IMR-90 (cell line): Measurements from ENCODE around the gene SNAP91. TPM values are rescaled to one million over a fixed set of nuclear protein-coding genes. Genes with fewer than 3 reads are reported as not detected.

Experiments
- ATAC-seq: fragments of 200-7000 bp; cut with Tn5 transposase; 2 replicates; pipeline ENCODE4 v1.9.1; 2020; ENCODE audit warnings: low read depth, mild to moderate bottlenecking, moderate library complexity
- BruUV-seq: library from RNA; stranded (reverse); fragments of 400-500 nt; replicated peaks from 2 replicates; lab custom pipeline; 2021; lab: Mats Ljungman, UMichigan
- CTCF ChIA-PET: fragments of 300-600 bp; formaldehyde crosslinking; extraction: SDS; loops from one replicate; lab custom pipeline; 2021; ENCODE audit warnings: antibody characterized with exemption; lab: Yijun Ruan, JAX
- POLR2A ChIA-PET: fragments of 300-600 bp; sonication (Branson Sonifier 250); formaldehyde crosslinking; loops from one replicate; lab custom pipeline; 2022; ENCODE audit warnings: antibody characterized with exemption; ENCODE audit not compliant: unreplicated experiment; lab: Charles Lee
- DNase-seq: peaks from one replicate; pipeline ENCODE4 v3.0.0; 2013
- H2AFZ ChIP-seq: replicated peaks from 2 replicates; pipeline ENCODE3; 2013; ENCODE audit warnings: low read length, mild to moderate bottlenecking; ENCODE audit not compliant: poor library complexity
- H2AK5ac ChIP-seq: 2 replicates; pipeline ENCODE4 v1.6.1; 2013; ENCODE audit warnings: low read depth, low read length, inconsistent platforms
- H2AK9ac ChIP-seq: replicated peaks from 2 replicates; pipeline ENCODE3; 2013; ENCODE audit warnings: mild to moderate bottlenecking, low read depth, low read length, moderate library complexity; ENCODE audit not compliant: poor library complexity
- H2BK120ac ChIP-seq: 2 replicates; pipeline ENCODE4 v1.6.1; 2013; ENCODE audit warnings: low read depth, low read length, inconsistent platforms
- H2BK15ac ChIP-seq: 3 replicates; pipeline ENCODE4 v1.6.1; 2013; ENCODE audit warnings: low read depth, low read length, inconsistent platforms
- H2BK20ac ChIP-seq: 2 replicates; pipeline ENCODE4 v1.6.1; 2013; ENCODE audit warnings: low read depth, mild to moderate bottlenecking, inconsistent platforms, low read length, moderate library complexity
- H2BK5ac ChIP-seq: 2 replicates; pipeline ENCODE4 v1.6.1; 2013; ENCODE audit warnings: mild to moderate bottlenecking, low read depth, low read length, inconsistent platforms; ENCODE audit not compliant: poor library complexity, severe bottlenecking
- H3K14ac ChIP-seq: replicated peaks from 2 replicates; pipeline ENCODE4 v1.6.1; 2013; ENCODE audit warnings: low read depth, low read length, inconsistent platforms
- H3K18ac ChIP-seq: 2 replicates; pipeline ENCODE4 v1.6.1; 2013; ENCODE audit warnings: low read depth, low read length, control low read depth
- H3K23ac ChIP-seq: 2 replicates; pipeline ENCODE4 v1.6.1; 2013; ENCODE audit warnings: low read depth, low read length, inconsistent platforms
- H3K27ac ChIP-seq: 2 replicates; pipeline ENCODE4 v1.5.1; 2013; ENCODE audit warnings: mild to moderate bottlenecking, control low read depth, low read length; ENCODE audit not compliant: insufficient read depth
- H3K27me3 ChIP-seq: 2 replicates; pipeline ENCODE4 v1.6.1; 2013; ENCODE audit warnings: low read length; ENCODE audit not compliant: control insufficient read depth, insufficient read depth
- H3K36me3 ChIP-seq: 2 replicates; pipeline ENCODE4 v1.6.1; 2013; ENCODE audit warnings: low read length, mixed read lengths; ENCODE audit not compliant: control insufficient read depth, insufficient read depth
- H3K4ac ChIP-seq: 2 replicates; pipeline ENCODE4 v1.6.1; 2013; ENCODE audit warnings: low read depth, low read length, inconsistent platforms
- H3K4me1 ChIP-seq: 2 replicates; pipeline ENCODE4 v1.6.1; 2013; ENCODE audit warnings: low read length, mixed read lengths; ENCODE audit not compliant: control insufficient read depth, insufficient read depth
- H3K4me2 ChIP-seq: 2 replicates; pipeline ENCODE4 v1.6.1; 2013; ENCODE audit warnings: low read depth, mild to moderate bottlenecking, control low read depth, low read length, moderate library complexity
- H3K4me3 ChIP-seq: 2 replicates; pipeline ENCODE4 v1.5.1; 2013; ENCODE audit warnings: low read depth, mild to moderate bottlenecking, control low read depth, low read length, moderate library complexity; ENCODE audit not compliant: insufficient read depth
- H3K56ac ChIP-seq: 2 replicates; pipeline ENCODE4 v1.6.1; 2013; ENCODE audit warnings: low read length, inconsistent platforms; ENCODE audit not compliant: insufficient read depth; ENCODE audit errors: extremely low read depth
- H3K79me1 ChIP-seq, 2 experiments: 2 replicates each; pipeline ENCODE4 v1.6.1; 2013; ENCODE audit warnings: low read length in 2 of 2, inconsistent platforms in 1 of 2, low read depth in 1 of 2
- H3K9ac ChIP-seq: 2 replicates; pipeline ENCODE4 v1.6.1; 2013; ENCODE audit warnings: low read depth, low read length, control low read depth
- H3K9me1 ChIP-seq: 2 replicates; pipeline ENCODE4 v1.6.1; 2013; ENCODE audit warnings: low read length, inconsistent platforms; ENCODE audit not compliant: insufficient read depth
- H3K9me3 ChIP-seq: 2 replicates; pipeline ENCODE4 v1.6.1; 2013; ENCODE audit warnings: low read length; ENCODE audit not compliant: control insufficient read depth, insufficient read depth
- H4K20me1 ChIP-seq: 2 replicates; pipeline ENCODE4 v1.6.1; 2013; ENCODE audit warnings: low read length, inconsistent platforms; ENCODE audit not compliant: insufficient read depth
- H4K5ac ChIP-seq: 2 replicates; pipeline ENCODE4 v1.6.1; 2013; ENCODE audit warnings: mild to moderate bottlenecking, low read depth, low read length, control low read depth
- H4K8ac ChIP-seq, 2 experiments: 2 replicates each; pipeline ENCODE4 v1.6.1; 2013; ENCODE audit warnings: low read depth in 2 of 2, low read length in 2 of 2, control low read depth in 1 of 2, inconsistent platforms in 1 of 2
- H4K91ac ChIP-seq: 2 replicates; pipeline ENCODE4 v1.6.1; 2013; ENCODE audit warnings: low read depth, low read length, inconsistent platforms; ENCODE audit not compliant: insufficient read depth
- CHD1 ChIP-seq: IDR thresholded peaks from 2 replicates; pipeline ENCODE4 v1.6.1; 2012; ENCODE audit warnings: low read depth, low read length, improper control_type of control experiment
- ELK1 ChIP-seq: fragments of 150-350 bp; IDR thresholded peaks from 2 replicates; pipeline ENCODE4 v1.6.1; 2016; ENCODE audit warnings: low read depth, mild to moderate bottlenecking, low read length, moderate library complexity, borderline replicate concordance
- FOS ChIP-seq: fragments of 150-350 bp; IDR thresholded peaks from 2 replicates; pipeline ENCODE4 v1.6.1; 2016; ENCODE audit warnings: low read depth, low read length
- MAZ ChIP-seq: IDR thresholded peaks from 2 replicates; pipeline ENCODE4 v1.6.1; 2012; ENCODE audit warnings: low read depth, mild to moderate bottlenecking, low read length, improper control_type of control experiment, moderate library complexity, borderline replicate concordance
- RAD21 ChIP-seq: IDR thresholded peaks from 2 replicates; pipeline ENCODE4 v1.6.1; 2012; ENCODE audit warnings: low read length, improper control_type of control experiment
- RCOR1 ChIP-seq: IDR thresholded peaks from 2 replicates; pipeline ENCODE4 v1.6.1; 2012; ENCODE audit warnings: mild to moderate bottlenecking, low read length, improper control_type of control experiment; ENCODE audit not compliant: insufficient replicate concordance
- SMC3 ChIP-seq: fragments of 150-350 bp; IDR thresholded peaks from 2 replicates; pipeline ENCODE4 v1.6.1; 2016; ENCODE audit warnings: low read depth, mild to moderate bottlenecking, antibody characterized with exemption, low read length, moderate library complexity
- WGBS, 2 experiments: methylation state at CpG; one replicate each; pipeline versions ENCODE4 v1.1.5 to v1.1.7; 2013; ENCODE audit warnings: missing lambda C conversion rate in 2 of 2; ENCODE audit not compliant: insufficient read length in 1 of 2; ENCODE audit errors: extremely low coverage in 2 of 2; 5-methylcytosine and 5-hydroxymethylcytosine counted together
- dilution Hi-C: fragments of 300-500 bp; cut with HindIII; formaldehyde crosslinking; loops from one replicate; pipeline ENCODE4 v1.14.3; 2018; ENCODE audit warnings: low sequenced_read_pairs; ENCODE audit not compliant: unreplicated experiment
- in situ Hi-C: fragments of 300-500 bp; cut with MboI; formaldehyde crosslinking; loops from 3 replicates; pipeline ENCODE4 v1.14.3; 2019; ENCODE audit warnings: low sequenced_read_pairs, inconsistent platforms, mixed read lengths
- intact Hi-C: fragments of 100-400 bp; cut with micrococcal nuclease; formaldehyde crosslinking; loops from 2 replicates; pipeline ENCODE4 v1.10.0; 2022
- polyA plus RNA-seq, 3 experiments: library from polyadenylated mRNA; depleted of rRNA; stranded (reverse); fragments of >200 nt; gene quantifications; 2 replicates each; pipeline ENCODE4 v1.2.3, GENCODE V29; 2012; ENCODE audit warnings: low replicate concordance in 1 of 3
- total RNA-seq: library from RNA; depleted of rRNA; stranded (reverse); fragments of >200 nt; gene quantifications from 2 replicates; pipeline ENCODE4 v1.2.3, GENCODE V29; 2012
- TF ChIP-seq, protein P1 (sequence below): conservative IDR thresholded peaks from 2 replicates; pipeline ENCODE4 v1.5.1; 2012; ENCODE audit warnings: mild to moderate bottlenecking, low read depth, low read length, improper control_type of control experiment

SNAP91 gene
- total and polyA plus RNA-seq, 2 of the 4 experiments (the other 2 are of a cell fraction) = not detected

DNA sequence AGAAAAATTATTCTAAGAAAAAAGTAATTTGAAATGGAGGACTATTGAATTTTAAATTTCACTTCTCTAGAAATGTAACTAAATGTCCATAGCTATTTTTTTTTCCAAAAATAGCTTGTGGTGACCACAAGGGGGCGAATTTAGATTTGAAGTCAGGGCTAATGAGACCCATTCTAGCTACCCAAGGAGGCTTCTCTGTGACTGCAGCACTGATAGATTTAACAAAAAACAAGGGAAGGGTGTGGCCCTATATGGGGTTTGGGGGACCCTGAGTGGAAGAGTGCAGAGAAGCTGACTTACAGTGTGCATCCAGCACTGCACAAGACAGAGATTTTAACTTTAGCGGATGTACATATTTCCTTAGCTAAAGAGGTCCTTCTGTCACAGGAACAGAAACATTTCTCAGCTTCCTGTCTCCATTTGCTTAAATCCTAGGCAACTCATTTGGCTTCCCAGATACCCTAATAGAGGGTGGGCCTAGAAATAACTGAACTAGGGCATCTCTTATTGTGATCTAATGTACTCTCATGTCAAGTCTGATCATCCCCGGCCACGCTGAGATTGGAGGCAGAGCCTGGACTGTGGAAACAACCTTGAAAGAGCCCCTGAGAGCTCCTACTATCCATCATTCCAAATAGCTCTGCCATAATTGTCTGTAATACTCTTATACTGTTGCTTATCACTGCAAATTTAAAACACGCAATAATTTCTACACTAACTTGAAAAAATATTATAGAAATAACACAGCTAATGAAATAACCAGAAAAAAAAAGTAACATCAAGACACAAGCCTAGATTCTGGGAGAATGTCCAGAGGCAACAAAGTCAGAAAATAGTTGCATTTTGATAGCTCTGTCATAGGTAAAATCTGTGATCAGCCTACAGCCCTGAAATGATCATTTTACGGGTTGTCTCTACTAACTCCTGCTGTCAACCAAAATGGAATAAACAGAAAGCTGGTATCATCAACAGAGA is 93.6 kb downstream of the SNAP91 start:
- Histone ChIP-seq H3K9me1 (no peaks in the 10 kb centered on the region), H3K4ac (no peak overlapping the region), H3K4me3 (no peak overlapping the region), H4K8ac (no peak overlapping the region), H3K36me3 (no peaks in the 10 kb centered on the region), H2AK9ac (no peak overlapping the region), H2BK5ac (no peak overlapping the region), H3K14ac (no peak overlapping the region), H3K4me2 (no peak overlapping the region), H3K56ac (no peak overlapping the region), H3K23ac (no peak overlapping the region), H2BK15ac (no peak overlapping the region), H2BK20ac (no peak overlapping the region), H4K20me1 (no peaks in the 10 kb centered on the region), H4K91ac (no peak overlapping the region), H3K18ac (no peak overlapping the region), H3K79me1 (no peaks in the 10 kb centered on the region), H2AFZ (no peak overlapping the region), H3K9me3 (no peaks in the 10 kb centered on the region), H2BK120ac (no peak overlapping the region), H3K27me3 (no peaks in the 10 kb centered on the region), H3K27ac (no peak overlapping the region), H4K5ac (no peak overlapping the region), H2AK5ac (no peak overlapping the region), H3K4me1 (no peaks in the 10 kb centered on the region), H3K9ac (no peak overlapping the region)
- ATAC-seq = peak; percentile 69
- dilution Hi-C loops (no loop called here), in situ Hi-C loops (loop anchor here (25.0 kb wide), 1 partner anchor 597 kb away; no protein-coding TSS in a partner anchor), intact Hi-C loops (loop anchor here (2.0 kb wide), 2 partner anchors 605 to 1707 kb away; no protein-coding TSS in a partner anchor)
- no TSS peak for BruUV-seq
- CTCF ChIA-PET = interaction anchor here (0.5 to 1.3 kb wide), 13 partner anchors 9 to 612 kb away, joined by 3 to 9 read pairs (median 3); partner anchors contain the start of gene CEP162
- POLR2A ChIA-PET = interaction anchor here (0.6 kb wide), 1 partner anchor 370 kb away, joined by 5 read pairs; no protein-coding TSS in a partner anchor
- TF ChIP-seq RAD21 (peak; percentile 48), FOS (no peak), SMC3 (peak; percentile 48), ELK1 (no peak), CHD1 (no peak), RCOR1 (no peak), MAZ (no peak)
- TF ChIP-seq, protein P1, sequence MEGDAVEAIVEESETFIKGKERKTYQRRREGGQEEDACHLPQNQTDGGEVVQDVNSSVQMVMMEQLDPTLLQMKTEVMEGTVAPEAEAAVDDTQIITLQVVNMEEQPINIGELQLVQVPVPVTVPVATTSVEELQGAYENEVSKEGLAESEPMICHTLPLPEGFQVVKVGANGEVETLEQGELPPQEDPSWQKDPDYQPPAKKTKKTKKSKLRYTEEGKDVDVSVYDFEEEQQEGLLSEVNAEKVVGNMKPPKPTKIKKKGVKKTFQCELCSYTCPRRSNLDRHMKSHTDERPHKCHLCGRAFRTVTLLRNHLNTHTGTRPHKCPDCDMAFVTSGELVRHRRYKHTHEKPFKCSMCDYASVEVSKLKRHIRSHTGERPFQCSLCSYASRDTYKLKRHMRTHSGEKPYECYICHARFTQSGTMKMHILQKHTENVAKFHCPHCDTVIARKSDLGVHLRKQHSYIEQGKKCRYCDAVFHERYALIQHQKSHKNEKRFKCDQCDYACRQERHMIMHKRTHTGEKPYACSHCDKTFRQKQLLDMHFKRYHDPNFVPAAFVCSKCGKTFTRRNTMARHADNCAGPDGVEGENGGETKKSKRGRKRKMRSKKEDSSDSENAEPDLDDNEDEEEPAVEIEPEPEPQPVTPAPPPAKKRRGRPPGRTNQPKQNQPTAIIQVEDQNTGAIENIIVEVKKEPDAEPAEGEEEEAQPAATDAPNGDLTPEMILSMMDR = peak; percentile 54
- peak; percentile 37 for DNase-seq
- WGBS, 2 experiments = no CpG with 5 or more reads among the region's 6 CpGs
